GM18873 (cell line): ENCODE results near the gene CARS2.
A peak's percentile ranks its signal among the peaks of the same experiment; 100 is the strongest.
"Not testable (repeated sequence)": the region's sequence is repeated elsewhere in the genome, so short reads cannot be mapped to it uniquely, and the experiment has no call there.

Experiments used
- ATAC-seq: cut with Tn5 transposase; IDR thresholded peaks from one replicate; pipeline ENCODE4 v1.9.1; 2021; ENCODE audit warnings: mild to moderate bottlenecking, moderate library complexity, moderate number of reproducible peaks; ENCODE audit not compliant: unreplicated experiment, low FRiP score

The CARS2 gene, protein sequence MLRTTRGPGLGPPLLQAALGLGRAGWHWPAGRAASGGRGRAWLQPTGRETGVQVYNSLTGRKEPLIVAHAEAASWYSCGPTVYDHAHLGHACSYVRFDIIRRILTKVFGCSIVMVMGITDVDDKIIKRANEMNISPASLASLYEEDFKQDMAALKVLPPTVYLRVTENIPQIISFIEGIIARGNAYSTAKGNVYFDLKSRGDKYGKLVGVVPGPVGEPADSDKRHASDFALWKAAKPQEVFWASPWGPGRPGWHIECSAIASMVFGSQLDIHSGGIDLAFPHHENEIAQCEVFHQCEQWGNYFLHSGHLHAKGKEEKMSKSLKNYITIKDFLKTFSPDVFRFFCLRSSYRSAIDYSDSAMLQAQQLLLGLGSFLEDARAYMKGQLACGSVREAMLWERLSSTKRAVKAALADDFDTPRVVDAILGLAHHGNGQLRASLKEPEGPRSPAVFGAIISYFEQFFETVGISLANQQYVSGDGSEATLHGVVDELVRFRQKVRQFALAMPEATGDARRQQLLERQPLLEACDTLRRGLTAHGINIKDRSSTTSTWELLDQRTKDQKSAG

DNA sequence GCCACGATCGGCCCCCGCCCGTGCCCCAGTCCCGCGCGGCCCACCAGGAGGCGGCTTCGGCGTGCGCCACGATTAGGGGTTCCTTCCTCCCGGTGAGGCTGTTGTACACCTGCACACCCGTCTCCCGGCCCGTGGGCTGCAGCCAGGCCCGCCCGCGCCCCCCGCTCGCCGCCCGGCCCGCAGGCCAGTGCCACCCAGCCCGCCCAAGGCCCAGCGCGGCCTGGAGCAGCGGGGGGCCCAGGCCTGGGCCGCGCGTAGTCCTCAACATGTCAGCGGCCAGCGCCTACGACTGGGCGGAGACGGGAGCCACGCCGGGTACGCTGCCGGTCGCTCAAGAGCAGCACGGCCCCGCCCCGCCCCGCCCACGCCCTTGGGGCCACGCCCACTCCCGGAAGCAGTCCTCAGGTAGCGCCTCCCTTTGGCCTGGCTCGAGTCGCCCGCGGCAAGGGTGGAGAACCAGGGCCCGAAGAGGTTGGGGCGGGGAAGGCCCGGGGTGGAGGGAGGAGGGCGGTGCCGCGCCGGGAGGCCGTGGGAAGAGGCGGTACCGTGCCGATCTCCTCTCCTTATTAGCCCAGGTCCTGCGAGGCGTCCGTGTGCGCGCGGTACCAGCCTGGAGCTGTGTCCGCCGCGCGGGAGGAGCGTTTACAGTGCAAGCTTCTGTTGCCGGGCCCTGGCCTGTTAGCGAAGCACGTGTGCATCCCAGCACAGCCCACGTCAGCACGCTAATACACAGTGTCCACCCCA, at the start of gene CARS2:
CARS2 (minus strand) TSS at position 291 of the 744 bp plus-strand sequence; CDS start at position 268, 23 bp downstream.
- ATAC-seq = peak; percentile 85

DNA sequence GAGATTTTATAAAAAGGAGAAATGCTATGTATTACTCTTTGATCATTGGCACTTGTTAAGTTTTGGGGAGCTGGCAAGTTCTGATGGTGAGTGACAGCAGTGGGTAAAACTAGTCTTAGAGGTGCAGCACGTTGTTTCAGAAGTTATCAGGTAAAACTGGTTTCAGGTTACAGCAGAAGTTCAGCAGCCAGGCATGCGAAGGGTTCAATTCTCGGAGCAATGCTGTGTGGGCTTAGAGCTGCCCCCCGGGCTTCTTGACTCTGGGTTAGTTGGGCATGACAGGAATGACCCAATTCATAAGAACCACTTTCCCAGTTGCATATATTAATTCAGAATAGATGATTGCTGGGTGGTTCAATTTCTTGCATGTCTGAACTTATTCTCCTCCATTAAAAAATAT, 42.4 kb upstream of the CARS2 start:
- no peak for ATAC-seq

DNA sequence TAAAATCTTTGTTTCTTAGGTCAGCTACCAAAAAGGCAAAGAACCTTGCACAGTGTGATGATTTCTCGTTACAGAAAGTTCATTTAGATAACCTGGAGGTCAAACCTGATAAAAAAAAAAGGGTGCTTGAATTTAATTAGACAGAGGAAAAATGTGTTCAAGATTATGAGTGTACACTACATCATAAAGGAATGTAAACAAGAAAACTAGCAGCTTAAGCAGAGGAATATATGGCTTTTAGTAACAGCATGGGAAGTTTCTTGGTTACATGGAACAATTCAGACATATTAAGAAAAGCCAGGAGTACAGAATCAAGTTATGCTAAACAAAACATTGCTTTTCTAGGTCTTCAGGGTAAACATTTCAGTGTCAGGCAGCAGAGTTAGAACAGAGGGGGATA, 40.5 kb upstream of the CARS2 start:
- ATAC-seq = no peak

DNA sequence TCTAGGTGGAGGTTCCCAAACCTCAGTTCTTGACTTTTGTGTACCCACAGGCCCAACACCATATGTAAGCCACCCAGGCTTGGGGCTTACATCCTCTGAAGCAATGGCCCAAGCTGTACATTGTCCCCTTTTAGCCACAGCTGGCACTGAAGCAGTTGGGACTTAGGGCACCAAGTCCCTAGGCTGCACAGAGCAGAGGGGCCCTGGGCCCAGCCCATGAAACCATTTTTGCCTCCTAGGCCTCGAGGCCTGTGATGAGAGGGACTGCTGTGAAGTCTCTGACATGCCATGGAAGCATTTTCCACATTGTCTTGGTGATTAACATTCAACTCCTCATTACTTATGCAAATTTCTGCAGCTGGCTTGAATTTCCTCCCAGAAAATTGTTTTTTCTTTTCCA, 37.8 kb upstream of the CARS2 start:
- ATAC-seq = no peak

DNA sequence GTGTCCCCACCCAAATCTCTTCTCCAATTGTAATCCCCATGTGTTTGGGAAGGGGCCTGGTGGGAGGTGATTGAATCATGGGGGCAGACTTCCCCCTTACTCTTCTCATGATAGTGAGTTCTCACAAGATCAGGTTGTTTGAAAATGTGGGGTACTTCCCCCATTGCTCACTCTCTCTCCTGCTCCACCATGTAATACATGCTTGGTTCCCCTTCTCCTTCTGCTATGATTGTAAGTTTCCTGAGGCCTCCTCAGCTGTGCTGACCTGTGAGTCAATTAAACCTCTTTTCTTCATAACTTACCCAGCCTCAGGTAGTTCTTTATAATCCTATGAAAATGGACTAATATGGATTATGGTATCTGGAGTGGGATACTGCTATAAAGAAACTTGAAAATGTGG, 31.6 kb upstream of the CARS2 start:
- ATAC-seq = no peak

DNA sequence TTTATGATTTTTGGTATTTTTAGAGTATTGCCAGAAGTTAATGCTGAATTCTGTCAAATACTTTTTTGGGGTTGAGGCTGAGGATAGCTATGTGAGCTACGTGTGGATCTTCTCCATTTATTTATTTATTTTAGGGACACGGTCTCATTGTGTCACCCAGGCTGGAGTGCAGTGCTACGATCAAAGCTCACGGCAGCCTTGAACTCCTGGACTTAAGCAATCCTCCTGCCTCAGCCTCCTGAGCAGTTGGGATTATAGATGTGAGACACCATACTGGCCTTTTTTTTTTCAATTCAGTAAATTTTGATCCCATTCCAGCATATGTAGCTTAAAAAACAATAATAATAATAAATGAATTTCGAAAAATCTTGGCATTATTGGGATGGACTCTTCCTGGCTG, 28.6 kb upstream of the CARS2 start:
- ATAC-seq = no peak

DNA sequence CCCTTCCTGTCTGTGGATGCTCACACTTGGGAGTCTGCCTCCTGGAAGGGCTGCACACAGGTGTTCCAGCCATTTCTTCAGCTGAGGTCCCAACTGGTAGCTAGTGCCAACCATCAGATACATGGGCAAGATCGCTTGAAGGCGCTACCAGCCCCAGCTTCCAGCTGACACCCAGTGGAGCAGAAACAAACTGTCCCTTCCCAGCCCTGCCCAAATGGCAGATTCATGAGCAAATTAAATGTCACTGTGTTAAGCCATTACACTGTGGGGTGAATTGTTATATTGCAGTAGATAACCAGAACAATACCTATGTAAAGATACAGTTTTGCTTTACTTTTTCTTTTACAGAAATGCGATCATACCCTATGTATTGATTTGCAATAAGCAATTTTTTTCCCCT, 25.2 kb upstream of the CARS2 start:
- ATAC-seq = no peak

DNA sequence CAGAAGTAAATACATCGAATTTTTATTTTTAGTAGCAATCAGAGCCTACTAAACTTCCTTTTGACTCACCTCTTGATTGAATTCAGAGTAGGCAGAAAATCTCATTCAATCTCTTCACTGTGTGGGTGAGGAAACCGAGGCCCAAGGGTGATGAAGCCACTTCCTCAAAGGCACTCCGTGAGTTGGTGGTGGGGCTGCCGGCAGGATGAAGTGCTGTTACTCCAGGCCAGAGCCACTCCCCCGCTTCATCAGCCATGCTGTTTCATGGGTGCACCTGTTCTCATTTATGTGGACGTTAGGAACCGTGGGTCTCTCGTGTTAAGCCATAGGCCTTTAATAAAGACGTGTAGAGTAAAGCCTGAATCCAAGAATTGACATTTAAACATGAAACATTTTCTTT, 20.8 kb upstream of the CARS2 start:
- ATAC-seq = no peak

DNA sequence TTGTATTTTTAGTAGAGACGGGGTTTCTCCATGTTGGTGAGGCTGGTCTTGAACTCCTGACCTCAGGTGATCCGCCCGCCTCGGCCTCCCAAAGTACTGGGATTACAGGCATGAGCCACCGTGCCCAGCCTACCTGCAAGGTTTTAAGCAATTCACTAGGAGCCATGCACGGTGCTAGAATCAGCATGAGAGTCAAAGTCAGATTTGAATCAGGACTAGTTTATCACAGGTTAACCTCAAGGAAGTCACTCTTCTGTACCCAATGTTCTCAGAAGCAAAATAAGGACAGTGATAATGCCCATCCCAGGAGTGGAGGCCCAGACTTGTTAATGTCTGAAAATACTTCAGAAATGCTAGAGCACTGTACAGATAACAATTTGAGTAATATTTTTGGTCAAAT, 20.2 kb upstream of the CARS2 start:
- not testable (repeated sequence) for ATAC-seq

DNA sequence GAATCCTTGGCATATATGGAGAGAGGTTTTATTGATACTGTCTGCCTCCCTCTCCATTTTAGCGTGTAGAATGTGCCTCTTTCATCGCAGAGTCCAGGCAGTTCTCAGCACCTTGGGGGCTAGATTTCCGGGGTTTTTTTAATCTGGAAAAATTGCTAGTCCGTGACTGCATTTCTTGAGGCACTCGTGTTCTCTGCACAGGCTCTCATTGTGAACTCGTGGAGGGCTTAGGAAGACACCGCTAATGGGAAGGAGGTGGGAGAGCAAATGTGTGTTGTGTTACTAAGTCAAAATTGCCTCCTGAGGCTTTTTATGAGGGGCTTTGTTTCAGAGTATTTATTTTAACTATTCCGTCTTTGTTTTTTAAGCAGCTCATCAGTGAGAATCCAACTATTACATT, 17.7 kb upstream of the CARS2 start:
- ATAC-seq = no peak

DNA sequence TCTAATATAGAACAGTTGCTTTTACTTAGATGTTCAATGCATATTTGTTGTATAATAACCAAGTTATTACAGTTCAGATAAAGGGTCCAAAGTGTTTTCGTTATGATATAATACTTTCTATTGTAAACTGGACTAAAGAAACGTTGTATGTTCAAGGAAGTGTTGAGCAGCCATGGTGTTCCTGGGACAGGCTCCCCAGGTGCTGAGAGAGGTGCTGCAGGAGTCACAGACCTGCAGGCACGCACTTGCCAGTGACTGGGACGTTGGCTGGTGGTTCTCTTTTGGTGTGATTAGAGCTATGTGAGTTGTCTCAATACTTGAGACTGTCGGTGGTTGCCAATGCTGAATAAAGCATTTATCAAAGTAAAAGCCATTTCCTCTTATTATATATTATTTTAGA, 17.1 kb upstream of the CARS2 start:
- no peak for ATAC-seq

DNA sequence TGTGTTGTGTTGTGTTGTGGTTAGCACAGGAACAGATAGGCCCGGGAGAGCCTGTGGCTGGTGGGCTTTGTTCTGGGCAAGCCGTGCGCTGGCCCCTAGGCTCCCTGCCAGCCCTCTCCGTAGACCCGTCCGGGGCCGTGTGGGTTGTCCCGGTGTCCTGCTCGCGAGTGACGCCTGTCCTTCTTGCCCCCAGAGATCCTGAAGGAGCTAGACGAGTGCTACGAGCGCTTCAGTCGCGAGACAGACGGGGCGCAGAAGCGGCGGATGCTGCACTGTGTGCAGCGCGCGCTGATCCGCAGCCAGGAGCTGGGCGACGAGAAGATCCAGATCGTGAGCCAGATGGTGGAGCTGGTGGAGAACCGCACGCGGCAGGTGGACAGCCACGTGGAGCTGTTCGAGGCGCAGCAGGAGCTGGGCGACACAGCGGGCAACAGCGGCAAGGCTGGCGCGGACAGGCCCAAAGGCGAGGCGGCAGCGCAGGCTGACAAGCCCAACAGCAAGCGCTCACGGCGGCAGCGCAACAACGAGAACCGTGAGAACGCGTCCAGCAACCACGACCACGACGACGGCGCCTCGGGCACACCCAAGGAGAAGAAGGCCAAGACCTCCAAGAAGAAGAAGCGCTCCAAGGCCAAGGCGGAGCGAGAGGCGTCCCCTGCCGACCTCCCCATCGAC, 13.3 kb upstream of the CARS2 start:
- no peak for ATAC-seq

DNA sequence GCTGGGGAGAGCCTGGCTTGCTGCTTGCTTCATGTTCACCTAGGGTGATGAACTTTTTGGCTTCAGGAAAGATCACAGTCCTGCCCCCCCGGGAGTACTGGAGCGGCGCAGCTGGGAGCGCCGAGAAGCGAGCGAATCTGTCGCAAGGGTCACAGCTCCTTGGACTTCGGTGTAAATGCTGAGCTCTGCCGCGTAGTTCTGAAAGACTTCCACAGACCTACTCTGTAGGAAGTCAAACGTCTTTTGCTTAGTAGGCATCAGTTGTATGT, 10.3 kb upstream of the CARS2 start:
- ATAC-seq = no peak

DNA sequence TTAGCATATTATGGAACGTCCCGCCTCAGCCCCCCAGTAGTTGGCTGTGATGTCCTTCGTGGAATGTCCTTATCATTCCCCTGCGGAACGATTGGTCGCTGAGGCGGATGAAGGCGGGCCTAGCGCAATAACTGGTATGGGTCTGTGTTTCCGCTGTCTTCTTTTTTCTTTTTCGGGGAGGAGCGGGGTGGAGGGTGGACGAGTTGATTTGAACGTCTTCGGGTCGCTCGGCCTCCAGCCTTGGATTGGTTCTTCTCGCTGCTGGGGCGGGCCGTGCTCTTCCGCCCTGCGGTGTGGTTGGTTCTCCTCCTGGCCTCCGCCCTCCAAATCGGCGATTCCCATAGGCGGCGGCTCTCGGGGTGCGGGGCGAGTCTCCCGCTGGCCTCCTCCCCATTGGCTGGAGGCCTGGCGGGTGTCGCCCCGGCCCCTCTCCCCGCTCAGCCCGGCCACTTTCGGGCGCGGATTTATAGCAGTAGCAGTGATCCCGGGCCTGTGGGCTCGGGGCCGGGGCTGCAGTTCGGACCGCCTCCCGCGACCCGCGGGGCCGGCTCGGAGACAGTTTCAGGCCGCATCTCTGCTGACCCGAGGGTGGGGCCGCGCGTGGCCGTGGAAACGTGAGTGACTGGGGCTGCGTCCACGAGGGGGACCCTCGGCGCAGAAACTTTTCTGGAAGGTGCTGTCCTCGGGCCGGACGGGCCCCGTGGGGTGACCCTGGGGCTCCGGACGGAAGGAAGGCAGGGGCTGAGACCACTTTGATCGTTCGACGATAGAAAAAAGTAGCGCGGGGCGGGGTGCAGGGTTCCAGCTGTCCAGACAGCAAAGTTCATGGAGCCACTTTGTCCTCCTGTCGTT, 9.7 kb upstream of the CARS2 start:
- ATAC-seq = peak; percentile 55

DNA sequence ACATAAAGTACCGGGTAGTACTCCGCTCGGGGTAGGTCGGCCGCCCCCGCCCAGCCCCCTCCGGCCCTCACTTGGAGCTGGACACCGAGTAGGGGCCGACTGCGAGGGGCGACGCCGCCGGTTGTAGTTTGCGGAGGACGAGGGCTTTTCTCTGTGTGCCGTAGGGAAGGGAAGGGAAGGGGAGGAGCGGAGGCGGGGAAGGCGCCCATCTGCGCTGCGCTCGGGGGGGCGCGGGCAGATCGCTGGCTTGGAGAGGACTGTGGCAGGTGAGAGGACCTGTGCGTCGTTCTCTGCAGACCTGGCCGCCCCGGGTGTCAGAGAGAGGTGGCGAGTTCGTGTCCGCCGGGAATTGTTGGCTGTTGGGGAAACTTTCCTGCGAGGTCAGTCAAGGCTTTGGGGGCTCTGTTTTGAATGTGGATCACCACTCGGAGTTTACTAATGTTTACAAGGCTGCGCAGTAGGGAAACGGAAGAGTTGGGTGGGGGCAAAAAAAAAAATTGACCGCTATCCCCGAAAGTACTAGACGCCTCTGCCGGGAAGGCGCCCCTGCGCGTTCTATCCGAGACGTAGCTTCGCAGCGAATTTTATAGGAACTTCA, 9.0 kb upstream of the CARS2 start:
- no peak for ATAC-seq

DNA sequence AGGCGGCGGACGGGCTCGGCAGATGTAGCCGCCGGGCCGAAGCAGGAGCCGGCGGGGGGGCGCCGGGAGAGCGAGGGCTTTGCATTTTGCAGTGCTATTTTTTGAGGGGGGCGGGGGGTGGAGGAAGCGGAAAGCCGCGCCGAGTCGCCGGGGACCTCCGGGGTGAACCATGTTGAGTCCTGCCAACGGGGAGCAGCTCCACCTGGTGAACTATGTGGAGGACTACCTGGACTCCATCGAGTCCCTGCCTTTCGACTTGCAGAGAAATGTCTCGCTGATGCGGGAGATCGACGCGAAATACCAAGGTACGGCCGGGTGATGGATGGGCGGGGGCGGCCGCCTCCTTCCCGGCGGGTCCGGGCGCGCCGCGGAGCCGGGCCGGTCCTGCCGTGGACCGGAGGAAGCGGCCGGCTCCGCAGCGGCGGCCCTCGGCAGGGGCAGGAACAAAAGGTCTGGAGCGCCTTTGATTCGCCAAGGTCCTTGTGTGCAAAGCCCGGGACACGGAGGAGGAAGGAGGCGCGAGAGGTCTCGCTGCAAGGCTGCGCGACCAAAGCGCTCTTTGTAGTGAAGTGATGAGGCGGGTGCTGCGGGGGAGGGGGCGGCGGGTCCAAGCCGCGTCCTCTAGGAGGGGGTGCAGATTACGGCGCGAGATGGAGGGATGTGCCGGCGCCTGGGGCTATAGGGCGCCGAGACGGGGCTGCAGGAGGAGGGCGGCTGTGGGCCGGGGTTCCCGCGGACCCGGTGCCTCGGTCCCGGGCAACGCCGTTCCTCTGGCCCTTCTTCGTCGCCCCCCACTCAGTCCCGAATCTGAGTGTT, 8.3 kb upstream of the CARS2 start:
- no peak for ATAC-seq

DNA sequence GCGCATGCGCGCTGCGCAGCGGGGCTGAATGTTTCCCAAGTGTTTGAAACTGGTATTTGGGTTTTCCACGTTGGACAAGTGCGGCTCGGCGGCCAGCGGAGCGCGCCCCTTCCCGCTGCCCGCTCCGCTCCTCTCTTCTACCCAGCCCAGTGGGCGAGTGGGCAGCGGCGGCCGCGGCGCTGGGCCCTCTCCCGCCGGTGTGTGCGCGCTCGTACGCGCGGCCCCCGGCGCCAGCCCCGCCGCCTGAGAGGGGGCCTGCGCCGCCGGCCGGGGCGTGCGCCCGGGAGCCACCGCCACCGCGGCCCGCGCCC, 7.7 kb upstream of the CARS2 start, which contains the start of gene ING1:
ING1 (plus strand) TSS at position 59 of the 311 bp plus-strand sequence. CDS start 450 bp downstream, outside the sequence.
- ATAC-seq = no peak

DNA sequence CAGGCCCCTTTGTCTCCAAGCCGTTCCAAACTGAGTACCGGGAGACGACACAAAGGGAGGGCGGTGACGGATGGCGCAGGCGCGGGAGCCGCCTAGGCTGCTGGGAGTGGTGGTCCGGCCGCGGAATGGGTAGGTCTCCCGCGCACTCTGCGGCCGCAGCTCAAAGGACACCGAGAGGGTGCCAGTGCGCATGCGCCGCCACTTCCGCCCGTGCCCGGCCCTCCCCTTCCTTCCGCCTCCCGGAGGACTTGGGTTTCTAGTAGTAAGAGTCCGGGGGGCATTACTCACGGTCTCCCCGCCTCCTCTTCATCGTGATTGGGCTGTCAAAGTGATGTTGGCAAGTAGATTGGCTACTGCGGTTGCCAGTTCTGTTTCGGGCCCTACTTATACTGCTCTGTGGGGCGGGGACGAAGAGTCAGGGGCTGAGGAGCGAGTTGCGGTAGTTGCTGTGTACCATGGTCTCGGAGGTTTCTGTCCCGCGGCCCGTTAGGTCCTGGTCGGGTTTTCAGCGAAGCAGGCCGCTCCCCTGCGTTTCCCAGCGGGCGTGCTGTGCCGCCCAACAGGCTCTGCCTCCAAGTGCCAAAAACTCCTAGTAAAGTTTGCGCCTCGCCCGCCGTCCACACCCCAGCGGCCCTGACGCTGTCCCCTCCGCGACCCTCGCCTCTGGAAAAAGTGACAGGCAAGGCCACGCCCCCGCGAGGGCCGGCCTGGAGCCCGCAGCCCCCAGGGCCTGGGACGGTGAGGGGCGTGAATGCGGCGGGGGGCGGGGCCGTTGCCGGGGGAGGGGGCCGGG, 7.1 kb upstream of the CARS2 start:
- peak; percentile 56 for ATAC-seq
